Hepatocyte (in vitro differentiated cells): ENCODE results near the gene B4GALNT2.

Experiments used
- CTCF ChIP-seq: fragments of 200-600 bp; sonication (generic); IDR thresholded peaks from 2 replicates; pipeline ENCODE4 v1.5.1; 2016; ENCODE audit warnings: antibody characterized with exemption, mild to moderate bottlenecking; ENCODE audit not compliant: poor library complexity
- EZH2 ChIP-seq: fragments of 200-600 bp; sonication (generic); IDR thresholded peaks from 2 replicates; pipeline ENCODE4 v1.6.1; 2016; ENCODE audit warnings: antibody characterized with exemption, mild to moderate bottlenecking, borderline replicate concordance
- EZH2phosphoT487 ChIP-seq: fragments of 200-600 bp; sonication (generic); IDR thresholded peaks from one replicate; pipeline ENCODE4 v1.6.1; 2018; ENCODE audit warnings: antibody characterized with exemption, mild to moderate bottlenecking, low read depth, moderate library complexity; ENCODE audit not compliant: unreplicated experiment, severe bottlenecking

DNA sequence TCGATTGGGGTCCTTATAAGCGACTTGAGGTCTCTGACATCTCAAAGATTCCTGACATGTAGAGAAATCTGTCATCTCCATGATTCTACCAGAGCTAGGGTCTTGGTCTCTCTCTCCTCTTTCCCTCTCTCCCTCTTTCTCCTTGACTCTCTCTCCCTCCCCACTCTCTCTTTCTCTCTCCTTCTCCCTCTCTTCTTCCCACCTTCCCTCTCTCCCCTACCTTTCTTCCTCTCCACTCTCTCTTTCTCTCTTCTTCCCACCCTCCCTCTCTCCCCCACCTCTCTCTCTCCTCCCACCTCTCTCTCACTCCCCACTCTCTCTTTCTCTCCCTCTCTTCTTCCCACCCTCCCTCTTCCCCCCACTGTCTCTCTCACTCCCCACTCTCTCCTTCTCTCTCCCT lies 32.6 kb downstream of the B4GALNT2 start:
- TF ChIP-seq CTCF (no peak), EZH2 (no peak), EZH2phosphoT487 (no peak)
